Testis (tissue), 2 donors: ENCODE measurements around the gene ARRDC1.

Experiments used
- CTCF ChIP-seq, 3 experiments: fragments of 450-650 bp in 2 of 3; fragments of 200-600 bp in 1 of 3; sonication (generic) in 1 of 3; IDR thresholded peaks; one replicate each; pipeline ENCODE4 v1.5.1; 2016 to 2019; ENCODE audit warnings: antibody characterized with exemption in 3 of 3, mild to moderate bottlenecking in 2 of 3, moderate library complexity in 1 of 3
- POLR2A ChIP-seq: fragments of 450-650 bp; IDR thresholded peaks from one replicate; pipeline ENCODE4 v1.6.1; 2017; ENCODE audit warnings: antibody characterized with exemption, mild to moderate bottlenecking, moderate library complexity

GRCh38 chr9:137592767-137593166, 12.7 kb upstream of the ARRDC1 start:
- TF ChIP-seq CTCF (IDR thresholded peaks at IDR 0.05) (no peak), POLR2A (no peak)
